ENCODE measurements around the gene CFAP54.

Gene CFAP54

GRCh38 chr12:96878704-96879103 lies 389.3 kb downstream of the CFAP54 start:
- TF ChIP-seq, protein P1, sequence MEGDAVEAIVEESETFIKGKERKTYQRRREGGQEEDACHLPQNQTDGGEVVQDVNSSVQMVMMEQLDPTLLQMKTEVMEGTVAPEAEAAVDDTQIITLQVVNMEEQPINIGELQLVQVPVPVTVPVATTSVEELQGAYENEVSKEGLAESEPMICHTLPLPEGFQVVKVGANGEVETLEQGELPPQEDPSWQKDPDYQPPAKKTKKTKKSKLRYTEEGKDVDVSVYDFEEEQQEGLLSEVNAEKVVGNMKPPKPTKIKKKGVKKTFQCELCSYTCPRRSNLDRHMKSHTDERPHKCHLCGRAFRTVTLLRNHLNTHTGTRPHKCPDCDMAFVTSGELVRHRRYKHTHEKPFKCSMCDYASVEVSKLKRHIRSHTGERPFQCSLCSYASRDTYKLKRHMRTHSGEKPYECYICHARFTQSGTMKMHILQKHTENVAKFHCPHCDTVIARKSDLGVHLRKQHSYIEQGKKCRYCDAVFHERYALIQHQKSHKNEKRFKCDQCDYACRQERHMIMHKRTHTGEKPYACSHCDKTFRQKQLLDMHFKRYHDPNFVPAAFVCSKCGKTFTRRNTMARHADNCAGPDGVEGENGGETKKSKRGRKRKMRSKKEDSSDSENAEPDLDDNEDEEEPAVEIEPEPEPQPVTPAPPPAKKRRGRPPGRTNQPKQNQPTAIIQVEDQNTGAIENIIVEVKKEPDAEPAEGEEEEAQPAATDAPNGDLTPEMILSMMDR (IDR thresholded peaks at IDR 0.05; ENCODE audit: insufficient read depth, low read length, poor library complexity, severe bottlenecking) = no peak
- DNase-seq (ENCODE audit: extremely low read depth, insufficient read length) = no peak
- H3K36me3 ChIP-seq (ENCODE audit: control insufficient read depth, insufficient read depth, low read length) = no peaks in the 10 kb centered on the region
- H3K27me3 ChIP-seq (replicated peaks; ENCODE audit: control insufficient read depth, insufficient read depth, low read length) = no peaks in the 10 kb centered on the region
- H3K4me3 ChIP-seq (replicated peaks; ENCODE audit: low read depth, low read length) = no peak overlapping the region

DNA sequence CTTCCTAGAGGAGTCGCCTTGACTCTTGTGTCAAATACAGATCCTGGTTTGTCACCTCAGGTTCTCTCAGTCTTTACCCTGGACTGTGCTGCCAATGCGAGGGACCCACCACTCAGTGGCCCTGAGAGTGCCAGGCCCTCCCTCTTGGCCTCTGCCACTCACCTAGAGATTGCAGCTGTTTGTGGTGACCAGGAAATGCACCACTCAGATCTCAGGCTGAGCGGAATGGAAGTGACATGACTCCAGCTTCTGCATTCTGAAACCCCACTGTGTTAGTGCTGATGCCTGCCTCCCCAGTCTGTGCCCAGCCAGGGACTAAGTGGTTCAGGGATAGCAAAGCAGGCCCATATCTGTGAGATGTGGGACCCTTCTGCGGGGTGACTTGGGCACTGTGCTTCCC lies 389.9 kb downstream of the CFAP54 start:
- H3K27me3 ChIP-seq (replicated peaks; ENCODE audit: control insufficient read depth, insufficient read depth, low read length) = no peaks in the 10 kb centered on the region

GRCh38 chr12:96880220-96880619 lies 390.8 kb downstream of the CFAP54 start:
- H3K36me3 ChIP-seq (ENCODE audit: control insufficient read depth, insufficient read depth, low read length) = no peaks in the 10 kb centered on the region
- no peaks in the 10 kb centered on the region for H3K27me3 ChIP-seq (replicated peaks; ENCODE audit: control insufficient read depth, insufficient read depth, low read length)
- no peak overlapping the region for H3K4me3 ChIP-seq (replicated peaks; ENCODE audit: low read depth, low read length)
- no peak for DNase-seq (ENCODE audit: extremely low read depth, insufficient read length)
- TF ChIP-seq, protein P1 (IDR thresholded peaks at IDR 0.05; ENCODE audit: insufficient read depth, low read length, poor library complexity, severe bottlenecking) = no peak

More for the DNA sequence above, 389.9 kb downstream of the CFAP54 start:
- TF ChIP-seq, protein P1 (IDR thresholded peaks at IDR 0.05; ENCODE audit: insufficient read depth, low read length, poor library complexity, severe bottlenecking) = no peak
- no peak for DNase-seq (ENCODE audit: extremely low read depth, insufficient read length)
- Histone ChIP-seq H3K36me3 (ENCODE audit: control insufficient read depth, insufficient read depth, low read length) (no peaks in the 10 kb centered on the region), H3K4me3 (replicated peaks; ENCODE audit: low read depth, low read length) (no peak overlapping the region)

- TF ChIP-seq, protein P1 (IDR thresholded peaks at IDR 0.05; ENCODE audit: insufficient read depth, low read length, poor library complexity, severe bottlenecking) = no peak
- Histone ChIP-seq H3K36me3 (ENCODE audit: control insufficient read depth, insufficient read depth, low read length) (no peaks in the 10 kb centered on the region), H3K4me3 (replicated peaks; ENCODE audit: low read depth, low read length) (no peak overlapping the region), H3K27me3 (replicated peaks; ENCODE audit: control insufficient read depth, insufficient read depth, low read length) (no peaks in the 10 kb centered on the region)
- DNase-seq (ENCODE audit: extremely low read depth, insufficient read length) = no peak
Observed at GRCh38 chr12:96881608-96882007, 392.2 kb downstream of the CFAP54 start.

- H3K27me3 ChIP-seq (replicated peaks; ENCODE audit: control insufficient read depth, insufficient read depth, low read length) = no peaks in the 10 kb centered on the region
- TF ChIP-seq, protein P1 (IDR thresholded peaks at IDR 0.05; ENCODE audit: insufficient read depth, low read length, poor library complexity, severe bottlenecking) = no peak
- no peak overlapping the region for H3K4me3 ChIP-seq (replicated peaks; ENCODE audit: low read depth, low read length)
- no peaks in the 10 kb centered on the region for H3K36me3 ChIP-seq (ENCODE audit: control insufficient read depth, insufficient read depth, low read length)
- DNase-seq (ENCODE audit: extremely low read depth, insufficient read length) = no peak
Observed at GRCh38 chr12:96882862-96883261, 393.5 kb downstream of the CFAP54 start.

GRCh38 chr12:96883571-96883970 lies 394.2 kb downstream of the CFAP54 start:
- DNase-seq (ENCODE audit: extremely low read depth, insufficient read length) = no peak
- no peaks in the 10 kb centered on the region for H3K27me3 ChIP-seq (replicated peaks; ENCODE audit: control insufficient read depth, insufficient read depth, low read length)
- no peaks in the 10 kb centered on the region for H3K36me3 ChIP-seq (ENCODE audit: control insufficient read depth, insufficient read depth, low read length)
- H3K4me3 ChIP-seq (replicated peaks; ENCODE audit: low read depth, low read length) = no peak overlapping the region
- TF ChIP-seq, protein P1 (IDR thresholded peaks at IDR 0.05; ENCODE audit: insufficient read depth, low read length, poor library complexity, severe bottlenecking) = no peak

All from GM06990 (cell line).